ENCODE data around the gene NRG2. TPM values are rescaled to one million over a fixed set of nuclear protein-coding genes. Genes with fewer than 3 reads are reported as not detected.

The NRG2 gene
- total RNA-seq, 4 donors from 2014 or later = 5.3 to 8.8 (median 7.5) TPM

- intact Hi-C loops (cut with DNase I; ENCODE audit: low total_unique reads) = no loop called here
- WGBS, 2 donors = 89 to 91% methylated on average over 5 of the region's 5 CpGs
- TF ChIP-seq, protein P1, sequence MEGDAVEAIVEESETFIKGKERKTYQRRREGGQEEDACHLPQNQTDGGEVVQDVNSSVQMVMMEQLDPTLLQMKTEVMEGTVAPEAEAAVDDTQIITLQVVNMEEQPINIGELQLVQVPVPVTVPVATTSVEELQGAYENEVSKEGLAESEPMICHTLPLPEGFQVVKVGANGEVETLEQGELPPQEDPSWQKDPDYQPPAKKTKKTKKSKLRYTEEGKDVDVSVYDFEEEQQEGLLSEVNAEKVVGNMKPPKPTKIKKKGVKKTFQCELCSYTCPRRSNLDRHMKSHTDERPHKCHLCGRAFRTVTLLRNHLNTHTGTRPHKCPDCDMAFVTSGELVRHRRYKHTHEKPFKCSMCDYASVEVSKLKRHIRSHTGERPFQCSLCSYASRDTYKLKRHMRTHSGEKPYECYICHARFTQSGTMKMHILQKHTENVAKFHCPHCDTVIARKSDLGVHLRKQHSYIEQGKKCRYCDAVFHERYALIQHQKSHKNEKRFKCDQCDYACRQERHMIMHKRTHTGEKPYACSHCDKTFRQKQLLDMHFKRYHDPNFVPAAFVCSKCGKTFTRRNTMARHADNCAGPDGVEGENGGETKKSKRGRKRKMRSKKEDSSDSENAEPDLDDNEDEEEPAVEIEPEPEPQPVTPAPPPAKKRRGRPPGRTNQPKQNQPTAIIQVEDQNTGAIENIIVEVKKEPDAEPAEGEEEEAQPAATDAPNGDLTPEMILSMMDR (IDR thresholded peaks at IDR 0.05) = no peak
- TF ChIP-seq POLR2A (IDR thresholded peaks at IDR 0.05) = no peak
- H3K4me3 ChIP-seq (ENCODE audit: low read depth, poor library complexity, severe bottlenecking) = no peak overlapping the region
- DNase-seq (ENCODE audit: low spot score in 2 of 2) = no peak
Observed at GRCh38 chr5:140058212-140058932, 15.3 kb upstream of the NRG2 start.

GRCh38 chr5:140056880-140057279 lies 13.8 kb upstream of the NRG2 start:
- intact Hi-C loops (cut with DNase I; ENCODE audit: low total_unique reads) = no loop called here
- WGBS, 2 donors = 88 to 95% methylated on average over 1 of the region's 1 CpG
- no peak for TF ChIP-seq POLR2A (IDR thresholded peaks at IDR 0.05)
- TF ChIP-seq, protein P1 (IDR thresholded peaks at IDR 0.05) = no peak
- DNase-seq (ENCODE audit: low spot score in 2 of 2) = no peak
- no peak overlapping the region for H3K4me3 ChIP-seq (ENCODE audit: low read depth, poor library complexity, severe bottlenecking)

- 40 to 48% methylated on average over 3 of the region's 3 CpGs for WGBS, 2 donors
Observed at GRCh38 chr5:140055152-140055551, 12.1 kb upstream of the NRG2 start.

DNA sequence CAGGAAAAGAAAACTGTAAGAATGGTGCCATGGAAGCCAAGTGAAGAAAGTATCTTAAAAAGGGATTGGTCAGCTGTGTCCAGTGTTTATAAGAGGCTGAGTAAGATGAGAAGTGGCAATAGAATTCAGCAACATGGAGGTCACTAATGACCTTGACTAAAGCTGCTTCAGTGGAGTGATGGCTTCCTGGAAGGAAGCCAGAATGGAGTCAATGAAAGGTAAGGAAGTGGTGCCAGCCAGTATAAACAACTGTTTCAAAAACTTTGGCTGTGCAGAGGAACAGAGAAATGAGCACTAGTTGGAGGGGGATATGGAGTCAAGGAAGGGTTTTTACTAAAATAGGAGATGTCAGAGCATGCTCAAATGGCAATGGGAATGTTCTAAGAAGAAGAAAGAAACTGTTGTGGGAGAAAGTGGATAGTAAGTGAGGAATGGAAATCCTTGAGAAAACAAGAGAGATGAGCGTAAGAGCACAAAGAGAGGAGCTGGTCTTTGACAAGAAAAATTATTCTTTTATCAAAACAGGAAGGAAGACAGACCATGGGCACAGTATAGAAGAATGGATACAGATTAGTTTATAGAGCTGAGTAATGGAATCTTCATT lies 11.1 kb upstream of the NRG2 start:
- WGBS, 2 donors = 82 to 86% methylated on average over 1 of the region's 1 CpG
- DNase-seq (ENCODE audit: low spot score in 2 of 2) = no peak
- H3K4me3 ChIP-seq (ENCODE audit: low read depth, poor library complexity, severe bottlenecking) = no peak overlapping the region
- intact Hi-C loops (cut with DNase I; ENCODE audit: low total_unique reads) = no loop called here
- TF ChIP-seq, protein P1 (IDR thresholded peaks at IDR 0.05) = no peak
- no peak for TF ChIP-seq POLR2A (IDR thresholded peaks at IDR 0.05)

More at GRCh38 chr5:140055152-140055551, 12.1 kb upstream of the NRG2 start:
- intact Hi-C loops (cut with DNase I; ENCODE audit: low total_unique reads) = no loop called here
- DNase-seq (ENCODE audit: low spot score in 2 of 2) = no peak
- TF ChIP-seq, protein P1 (IDR thresholded peaks at IDR 0.05) = no peak
- TF ChIP-seq POLR2A (IDR thresholded peaks at IDR 0.05) = no peak
- H3K4me3 ChIP-seq (ENCODE audit: low read depth, poor library complexity, severe bottlenecking) = no peak overlapping the region

DNA sequence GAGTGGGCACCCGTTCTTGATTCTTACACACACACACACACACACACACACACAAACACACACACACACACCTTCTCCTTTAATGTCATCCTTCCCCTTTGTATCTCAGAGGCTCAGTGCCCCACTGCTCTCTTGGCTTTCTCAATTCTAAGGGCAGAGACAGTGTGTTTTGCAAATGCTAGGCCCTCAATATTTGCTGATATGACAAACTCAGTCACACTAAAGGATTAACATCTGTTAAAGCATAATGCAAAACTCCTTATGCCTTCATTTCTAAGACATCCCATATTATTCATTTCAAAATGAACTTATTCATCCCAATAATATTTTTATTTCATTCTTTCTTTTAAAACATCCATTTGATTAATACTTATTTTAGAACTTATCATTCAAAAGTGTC lies 8.9 kb upstream of the NRG2 start:
- TF ChIP-seq, protein P1 (IDR thresholded peaks at IDR 0.05) = no peak
- no peak for TF ChIP-seq POLR2A (IDR thresholded peaks at IDR 0.05)
- 74% methylated on average over 1 of the region's 1 CpG for WGBS, 2 donors
- intact Hi-C loops (cut with DNase I; ENCODE audit: low total_unique reads) = no loop called here

More for the DNA sequence above, 8.9 kb upstream of the NRG2 start:
- no peak overlapping the region for H3K4me3 ChIP-seq (ENCODE audit: low read depth, poor library complexity, severe bottlenecking)
- DNase-seq (ENCODE audit: low spot score in 2 of 2) = no peak
